ENCODE data around the gene APOH. TPM values are rescaled to one million over a fixed set of nuclear protein-coding genes. Genes with fewer than 3 reads are reported as not detected.

Gene APOH
- total RNA-seq, 1 experiment from 2014 or later: not detected

GRCh38 chr17:66273586-66273848 lies 44.3 kb upstream of the APOH start:
- no TSS peak for BruUV-seq (replicated peaks)
- Mint-ChIP-seq H3K4me3 (ENCODE audit: low read depth, unreplicated experiment) (no peak overlapping the region), H3K4me1 (ENCODE audit: low read depth, unreplicated experiment) (peaks cover 51% of the 10 kb centered on the region), H3K27me3 (ENCODE audit: unreplicated experiment) (no peaks in the 10 kb centered on the region), H3K27ac (ENCODE audit: unreplicated experiment) (no peak overlapping the region), H3K36me3 (ENCODE audit: insufficient read depth, unreplicated experiment) (peaks cover 10% of the 10 kb centered on the region), H3K9me3 (ENCODE audit: low read depth, unreplicated experiment) (no peaks in the 10 kb centered on the region)
- DNase-seq: no peak
- no peak for TF ChIP-seq CTCF (IDR thresholded peaks at IDR 0.05; ENCODE audit: unreplicated experiment)
- CTCF ChIA-PET: interaction anchor here (0.9 kb wide), 1 partner anchor 131 kb away, joined by 3 read pairs; no protein-coding TSS in a partner anchor
- intact Hi-C loops (cut with micrococcal nuclease; ENCODE audit: unreplicated experiment): no loop called here

GRCh38 chr17:66272811-66273585 lies 43.8 kb upstream of the APOH start:
- Mint-ChIP-seq H3K4me3 (ENCODE audit: low read depth, unreplicated experiment) (no peak overlapping the region), H3K27ac (ENCODE audit: unreplicated experiment) (no peak overlapping the region), H3K27me3 (ENCODE audit: unreplicated experiment) (no peaks in the 10 kb centered on the region), H3K9me3 (ENCODE audit: low read depth, unreplicated experiment) (no peaks in the 10 kb centered on the region), H3K36me3 (ENCODE audit: insufficient read depth, unreplicated experiment) (peaks cover 10% of the 10 kb centered on the region), H3K4me1 (ENCODE audit: low read depth, unreplicated experiment) (peaks cover 55% of the 10 kb centered on the region)
- no peak for DNase-seq
- intact Hi-C loops (cut with micrococcal nuclease; ENCODE audit: unreplicated experiment): no loop called here
- CTCF ChIA-PET: interaction anchor here (0.7 to 0.9 kb wide), 2 partner anchors 132 to 439 kb away, joined by 3 to 4 read pairs; no protein-coding TSS in a partner anchor
- BruUV-seq (replicated peaks): no TSS peak
- TF ChIP-seq CTCF (IDR thresholded peaks at IDR 0.05; ENCODE audit: unreplicated experiment): no peak

- Mint-ChIP-seq H3K9me3 (ENCODE audit: low read depth, unreplicated experiment) (no peaks in the 10 kb centered on the region), H3K4me3 (ENCODE audit: low read depth, unreplicated experiment) (no peak overlapping the region), H3K27ac (ENCODE audit: unreplicated experiment) (no peak overlapping the region), H3K27me3 (ENCODE audit: unreplicated experiment) (no peaks in the 10 kb centered on the region), H3K4me1 (ENCODE audit: low read depth, unreplicated experiment) (peaks cover 47% of the 10 kb centered on the region), H3K36me3 (ENCODE audit: insufficient read depth, unreplicated experiment) (peaks cover 10% of the 10 kb centered on the region)
- intact Hi-C loops (cut with micrococcal nuclease; ENCODE audit: unreplicated experiment): no loop called here
- no peak for DNase-seq
- CTCF ChIA-PET: no interaction called here
- no TSS peak for BruUV-seq (replicated peaks)
- no peak for TF ChIP-seq CTCF (IDR thresholded peaks at IDR 0.05; ENCODE audit: unreplicated experiment)
Observed at GRCh38 chr17:66271512-66271911, 42.3 kb upstream of the APOH start.

GRCh38 chr17:66270106-66270505 lies 40.9 kb upstream of the APOH start:
- intact Hi-C loops (cut with micrococcal nuclease; ENCODE audit: unreplicated experiment): no loop called here
- no TSS peak for BruUV-seq (replicated peaks)
- no peak overlapping the region for H3K27ac Mint-ChIP-seq (ENCODE audit: unreplicated experiment)
- H3K9me3 Mint-ChIP-seq (ENCODE audit: low read depth, unreplicated experiment): no peaks in the 10 kb centered on the region
- CTCF ChIA-PET: no interaction called here
- H3K36me3 Mint-ChIP-seq (ENCODE audit: insufficient read depth, unreplicated experiment): no peaks in the 10 kb centered on the region
- DNase-seq: no peak
- H3K4me1 Mint-ChIP-seq (ENCODE audit: low read depth, unreplicated experiment): peaks cover 37% of the 10 kb centered on the region
- H3K4me3 Mint-ChIP-seq (ENCODE audit: low read depth, unreplicated experiment): no peak overlapping the region
- H3K27me3 Mint-ChIP-seq (ENCODE audit: unreplicated experiment): no peaks in the 10 kb centered on the region
- TF ChIP-seq CTCF (IDR thresholded peaks at IDR 0.05; ENCODE audit: unreplicated experiment): no peak

All from Calu3 (cell line).